GM12878 (cell line): Measurements from ENCODE around the gene DDIT4. TPM values are rescaled to one million over a fixed set of nuclear protein-coding genes. Genes with fewer than 3 reads are reported as not detected.

Source experiments
- BHLHE40 ChIP-seq, 2 experiments: fragments of 450-650 bp in 1 of 2; IDR thresholded peaks; 2 replicates each; pipeline ENCODE4 v1.6.1; 2011 to 2017; ENCODE audit warnings: low read depth in 2 of 2, borderline replicate concordance in 1 of 2, improper control_type of control experiment in 1 of 2, low read length in 1 of 2, mild to moderate bottlenecking in 1 of 2
- CBX3 ChIP-seq: fragments of 200-600 bp; sonication (generic); IDR thresholded peaks from 2 replicates; pipeline ENCODE4 v1.6.1; 2016; ENCODE audit warnings: low read depth, borderline replicate concordance
- FOS ChIP-seq: IDR thresholded peaks from 3 replicates; pipeline ENCODE4 v1.6.1; 2011; ENCODE audit warnings: borderline replicate concordance; ENCODE audit not compliant: insufficient read length; ENCODE audit errors: extremely low read depth
- FOXM1 ChIP-seq: IDR thresholded peaks from 2 replicates; pipeline ENCODE4 v1.6.1; 2012; ENCODE audit warnings: low read depth, mild to moderate bottlenecking, inconsistent platforms, low read length, moderate library complexity
- HDGF ChIP-seq: fragments of 450-650 bp; IDR thresholded peaks from 2 replicates; pipeline ENCODE4 v1.6.1; 2016; ENCODE audit warnings: antibody characterized with exemption
- IKZF1 ChIP-seq: fragments of 450-650 bp; conservative IDR thresholded peaks from 2 replicates; pipeline ENCODE4 v1.6.1; 2017; ENCODE audit warnings: antibody characterized with exemption, mild to moderate bottlenecking
- NBN ChIP-seq: fragments of 450-650 bp; IDR thresholded peaks from 2 replicates; pipeline ENCODE4 v1.6.1; 2016
- NFXL1 ChIP-seq: fragments of 450-650 bp; IDR thresholded peaks from 2 replicates; pipeline ENCODE4 v1.6.1; 2017; ENCODE audit warnings: antibody characterized with exemption, mild to moderate bottlenecking, borderline replicate concordance
- PBX3 ChIP-seq: IDR thresholded peaks from 2 replicates; pipeline ENCODE4 v1.6.1; 2011; ENCODE audit warnings: mild to moderate bottlenecking, low read depth, low read length, moderate library complexity; ENCODE audit not compliant: insufficient replicate concordance
- PKNOX1 ChIP-seq: fragments of 450-650 bp; IDR thresholded peaks from 2 replicates; pipeline ENCODE4 v1.6.1; 2016; ENCODE audit warnings: mild to moderate bottlenecking
- POU2F2 ChIP-seq: IDR thresholded peaks from 3 replicates; pipeline ENCODE4 v1.6.1; 2011; ENCODE audit warnings: low read depth, mild to moderate bottlenecking, low read length, borderline replicate concordance
- REST ChIP-seq: IDR thresholded peaks from 2 replicates; pipeline ENCODE4 v1.6.1; 2012; ENCODE audit warnings: mild to moderate bottlenecking, low read depth, low read length
- SMC3 ChIP-seq: IDR thresholded peaks from 2 replicates; pipeline ENCODE4 v1.6.1; 2011; ENCODE audit warnings: low read length, improper control_type of control experiment, borderline replicate concordance
- SP1 ChIP-seq: IDR thresholded peaks from one replicate; pipeline ENCODE4 v1.6.1; 2011; ENCODE audit warnings: low read depth, low read length
- TARDBP ChIP-seq: IDR thresholded peaks from 2 replicates; pipeline ENCODE4 v1.6.1; 2016; ENCODE audit warnings: borderline replicate concordance
- WRNIP1 ChIP-seq: IDR thresholded peaks from 2 replicates; pipeline ENCODE4 v1.6.1; 2011; ENCODE audit warnings: low read depth, low read length, improper control_type of control experiment, borderline replicate concordance
- YY1 ChIP-seq: IDR thresholded peaks from 2 replicates; pipeline ENCODE4 v1.6.1; 2011; ENCODE audit warnings: low read depth, mild to moderate bottlenecking, low read length
- ZBTB40 ChIP-seq: fragments of 450-650 bp; IDR thresholded peaks from 2 replicates; pipeline ENCODE4 v1.6.1; 2016; ENCODE audit warnings: mild to moderate bottlenecking, moderate library complexity, borderline replicate concordance
- ZNF384 ChIP-seq: IDR thresholded peaks from 2 replicates; pipeline ENCODE4 v1.6.1; 2012; ENCODE audit warnings: low read depth, mild to moderate bottlenecking, low read length, improper control_type of control experiment, borderline replicate concordance
- ZSCAN29 ChIP-seq: fragments of 450-650 bp; IDR thresholded peaks from 2 replicates; pipeline ENCODE4 v1.6.1; 2017; ENCODE audit warnings: mild to moderate bottlenecking, moderate library complexity
- polyA plus RNA-seq, 11 experiments: library from polyadenylated mRNA; depleted of rRNA in 4 of 11; unstranded in 6 of 11; stranded (reverse) in 5 of 11; fragments of >200 nt; fragmentation: Nextera tagmentation in 4 of 11; fragmentation: Illumina TruSeq in 1 of 11; extraction: Ambion mirVana in 4 of 11; extraction: Trizol in 1 of 11; gene quantifications; 1 replicate in 1 of 11; 2 replicates in 10 of 11; pipeline versions ENCODE4 v1.2.1 to v1.2.3, GENCODE V29; 2011 to 2016; ENCODE audit warnings: inconsistent platforms in 2 of 11, missing spikeins in 2 of 11, low read depth in 1 of 11
- total RNA-seq, 4 experiments: library from RNA; depleted of rRNA in 3 of 4; stranded (reverse); fragments of >200 nt in 3 of 4; fragmentation: Illumina TruSeq in 1 of 4; extraction: Trizol in 1 of 4; gene quantifications; 2 replicates each; pipeline versions ENCODE4 v1.2.1 to v1.2.3, GENCODE V29; 2013 to 2021

Gene DDIT4
- total and polyA plus RNA-seq, 10 of the 15 experiments (the other 5 are each of a cell fraction or from before 2014, with no cell fraction given): 2.1 to 277 (median 183) TPM

GRCh38 chr10:72248468-72249151 lies 25.1 kb upstream of the DDIT4 start (continued):
- TF ChIP-seq REST (0 out of 2 replicates have a peak, but pooled peaks have one; percentile 1), FOXM1 (peak; percentile 86), POU2F2 (peak; percentile 70), FOS (no peak), NFXL1 (no peak), PBX3 (no peak), IKZF1 (peak; percentile 98), ZNF384 (0 out of 2 replicates have a peak, but pooled peaks have one; percentile 23), HDGF (no peak; the same call in 1 of the 2 replicates), WRNIP1 (peak; percentile 93), PKNOX1 (peak; percentile 17; the same call in 1 of the 2 replicates), BHLHE40 (IDR thresholded peaks at IDR 0.05; ENCODE audit: borderline replicate concordance in 1 of 2, low read depth in 2 of 2, low read length in 1 of 2) (peak; percentile 78 to 87), SMC3 (0 out of 2 replicates have a peak, but pooled peaks have one; percentile 40), YY1 (peak; percentile 75), ZSCAN29 (no peak; the same call in 1 of the 2 replicates), NBN (peak; percentile 89), TARDBP (0 out of 2 replicates have a peak, but pooled peaks have one; percentile 5), CBX3 (no peak), SP1 (peak; percentile 76), ZBTB40 (peak; percentile 32; the same call in 1 of the 2 replicates)
